Mesothelial cell of epicardium (in vitro differentiated cells): Measurements from ENCODE around the gene CAPZB. TPM values are rescaled to one million over a fixed set of nuclear protein-coding genes. Genes with fewer than 3 reads are reported as not detected.
"Not testable (repeated sequence)": the region's sequence is repeated elsewhere in the genome, so short reads cannot be mapped to it uniquely, and the experiment has no call there.

Experiments used
- DNase-seq, 2 experiments: peaks; one replicate each; pipeline ENCODE4 v3.0.0; 2021; ENCODE audit warnings: low spot score in 2 of 2; ENCODE audit not compliant: unreplicated experiment in 2 of 2
- H3K27ac Mint-ChIP-seq: 2 replicates; pipeline ENCODE4 v1.8.0; 2021; ENCODE audit warnings: mixed read lengths
- H3K27me3 Mint-ChIP-seq: 2 replicates; pipeline ENCODE4 v1.8.0; 2021; ENCODE audit warnings: low read depth, mixed read lengths
- H3K36me3 Mint-ChIP-seq: 2 replicates; pipeline ENCODE4 v1.8.0; 2021; ENCODE audit warnings: mixed read lengths
- H3K4me1 Mint-ChIP-seq: 2 replicates; pipeline ENCODE4 v1.8.0; 2021; ENCODE audit warnings: mixed read lengths
- H3K4me3 Mint-ChIP-seq: 2 replicates; pipeline ENCODE4 v1.8.0; 2021; ENCODE audit warnings: mild to moderate bottlenecking, moderate library complexity, mixed read lengths
- H3K9me3 Mint-ChIP-seq: 2 replicates; pipeline ENCODE4 v1.8.0; 2021; ENCODE audit warnings: mixed read lengths
- CTCF ChIP-seq: fragments of 200-600 bp; sonication (generic); IDR thresholded peaks from one replicate; pipeline ENCODE4 v1.5.0; 2021; ENCODE audit warnings: antibody characterized with exemption; ENCODE audit not compliant: unreplicated experiment
- total RNA-seq: library from RNA; stranded (reverse); gene quantifications from 3 replicates; pipeline ENCODE4 v1.2.1, GENCODE V29; 2021

The CAPZB gene
- total RNA-seq, 1 donor from 2014 or later, result 192 TPM

DNA sequence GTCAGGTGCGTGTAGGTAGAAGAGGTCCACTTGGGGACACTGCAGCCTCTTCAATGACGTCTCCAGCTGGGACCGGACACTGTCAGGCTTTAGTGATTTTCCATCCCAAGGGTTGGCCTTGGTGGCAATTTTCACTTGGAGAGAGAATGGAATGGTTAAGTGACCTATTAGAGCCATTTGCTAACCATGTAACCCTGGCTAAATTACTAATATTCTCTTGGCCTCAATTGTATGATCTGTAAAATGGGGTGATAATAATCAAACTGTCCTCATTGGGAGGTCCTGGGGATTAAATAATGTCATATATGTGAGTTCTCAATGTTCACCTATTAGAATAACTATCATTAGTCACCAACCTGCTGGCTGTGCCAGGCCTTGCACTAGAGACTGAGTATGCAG, 176.8 kb downstream of the CAPZB start:
- Mint-ChIP-seq H3K4me3 (no peak overlapping the region), H3K9me3 (no peaks in the 10 kb centered on the region), H3K36me3 (peaks cover 27% of the 10 kb centered on the region), H3K27ac (no peak overlapping the region), H3K4me1 (peaks cover 19% of the 10 kb centered on the region), H3K27me3 (no peaks in the 10 kb centered on the region)
- no peak for DNase-seq
- no peak for TF ChIP-seq CTCF

DNA sequence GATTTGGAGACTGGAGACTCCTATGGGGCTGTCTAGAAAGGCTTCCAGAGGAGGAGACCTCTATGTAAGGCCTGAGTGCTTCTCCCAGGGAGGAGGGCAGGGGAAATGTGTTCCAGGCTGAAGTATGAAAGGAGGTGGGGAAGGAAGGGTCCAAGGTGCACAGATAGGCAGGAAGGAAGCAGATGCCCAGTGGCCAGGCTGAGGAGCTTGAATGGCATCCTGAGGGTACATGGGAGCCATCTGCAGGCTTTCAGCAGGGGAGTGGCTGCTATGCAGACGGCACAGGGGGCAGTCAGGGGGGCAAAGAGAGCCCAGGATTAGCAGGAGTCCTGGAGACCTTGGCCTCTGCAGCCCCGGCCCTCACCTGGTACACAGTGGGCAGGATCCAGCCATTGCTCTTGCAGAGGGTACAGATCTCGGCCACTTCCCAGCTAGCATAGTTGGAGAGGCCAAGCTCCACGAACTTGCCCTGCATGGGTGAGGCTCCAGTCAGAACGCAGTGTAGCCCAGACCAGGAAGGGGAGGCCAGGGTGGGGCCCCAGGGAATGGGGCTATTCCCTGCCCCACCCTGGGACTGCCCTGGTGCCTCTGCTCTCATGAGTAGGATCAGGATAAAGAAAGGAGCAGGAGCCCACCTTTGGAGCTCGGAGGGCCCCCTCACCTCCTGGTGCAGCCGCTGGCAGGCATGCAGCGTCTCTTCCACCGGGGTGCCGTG, 177.4 kb downstream of the CAPZB start:
- H3K27me3 Mint-ChIP-seq, result no peaks in the 10 kb centered on the region

DNA sequence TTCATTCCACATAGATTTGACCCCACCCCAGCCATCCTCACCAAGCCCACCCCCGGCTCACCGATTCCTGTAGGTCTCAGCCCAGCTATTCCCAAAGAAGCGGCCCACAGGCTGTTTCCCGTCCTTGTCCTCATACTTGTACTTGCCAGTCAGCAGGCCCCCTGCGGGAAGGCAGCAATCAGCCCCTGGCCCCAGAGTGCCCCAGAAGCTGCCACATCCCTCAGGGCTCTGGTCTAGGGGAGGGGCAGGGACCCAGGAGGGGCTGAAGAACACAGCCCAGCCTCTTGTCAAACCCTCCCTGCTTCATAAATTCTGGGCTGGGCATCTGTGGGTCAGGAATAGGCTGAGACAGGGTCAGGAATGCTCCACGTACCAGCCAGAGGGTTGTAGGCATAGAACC, 178.4 kb downstream of the CAPZB start:
- Mint-ChIP-seq H3K27ac (no peak overlapping the region), H3K27me3 (no peaks in the 10 kb centered on the region), H3K4me3 (no peak overlapping the region), H3K36me3 (peaks cover 38% of the 10 kb centered on the region), H3K4me1 (peaks cover 10% of the 10 kb centered on the region), H3K9me3 (no peaks in the 10 kb centered on the region)
- TF ChIP-seq CTCF, result no peak
- no peak for DNase-seq

More for the DNA sequence above, 177.4 kb downstream of the CAPZB start:
- DNase-seq, result no peak
- TF ChIP-seq CTCF, result no peak
- no peak overlapping the region for H3K4me3 Mint-ChIP-seq
- peaks cover 14% of the 10 kb centered on the region for H3K4me1 Mint-ChIP-seq
- peaks cover 31% of the 10 kb centered on the region for H3K36me3 Mint-ChIP-seq
- H3K27ac Mint-ChIP-seq, result no peak overlapping the region
- no peaks in the 10 kb centered on the region for H3K9me3 Mint-ChIP-seq

- no peak overlapping the region for H3K27ac Mint-ChIP-seq
- no peaks in the 10 kb centered on the region for H3K27me3 Mint-ChIP-seq
- H3K4me1 Mint-ChIP-seq, result peaks cover 6% of the 10 kb centered on the region
- H3K36me3 Mint-ChIP-seq, result peaks cover 41% of the 10 kb centered on the region
- TF ChIP-seq CTCF, result no peak
- H3K4me3 Mint-ChIP-seq, result no peak overlapping the region
- H3K9me3 Mint-ChIP-seq, result no peaks in the 10 kb centered on the region
- DNase-seq, result no peak
These were observed 179.5 kb downstream of the CAPZB start for GRCh38 chr1:19305880-19306279.

DNA sequence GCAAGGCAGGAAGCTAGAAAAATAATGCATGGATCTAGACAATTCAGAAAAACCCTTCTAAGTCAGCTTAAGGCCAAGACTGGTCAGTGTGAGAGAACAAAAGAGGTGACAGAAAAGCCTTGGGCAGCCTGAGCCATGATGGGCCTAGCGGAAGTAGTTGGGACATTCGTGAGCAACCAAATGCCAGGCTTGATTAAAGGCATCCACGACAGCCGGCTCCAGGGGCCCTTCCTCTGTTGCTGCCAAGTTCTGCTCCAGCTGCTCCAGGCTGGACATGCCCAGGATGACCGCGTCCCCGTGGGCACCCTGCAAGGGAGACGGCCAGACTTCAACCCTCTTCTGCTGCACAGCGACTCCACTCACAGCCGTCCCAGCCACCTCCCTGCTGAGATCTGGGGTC, 181.3 kb downstream of the CAPZB start:
- not testable (repeated sequence) for H3K27me3 Mint-ChIP-seq, H3K27ac Mint-ChIP-seq, H3K4me1 Mint-ChIP-seq, H3K4me3 Mint-ChIP-seq, DNase-seq, H3K9me3 Mint-ChIP-seq
- peaks cover 51% of the 10 kb centered on the region for H3K36me3 Mint-ChIP-seq

DNA sequence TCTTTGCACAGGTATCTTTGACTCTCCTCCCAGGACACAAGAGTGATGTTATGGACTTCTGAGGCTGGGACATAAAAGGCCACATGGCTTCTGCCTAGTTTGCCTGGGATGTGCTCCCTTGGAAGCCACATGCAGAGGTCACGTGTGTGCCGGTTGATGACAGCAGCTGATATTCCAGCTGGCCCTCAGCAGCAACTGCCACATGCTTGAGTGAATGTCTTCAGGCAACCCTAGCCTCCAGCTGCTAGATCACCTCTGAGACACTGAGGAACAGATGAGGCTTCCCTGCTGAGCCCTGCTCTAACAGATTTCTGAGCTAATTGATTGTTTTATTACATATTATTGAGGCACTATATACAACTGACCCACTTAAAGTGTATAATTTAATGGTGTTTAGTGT, 185.1 kb downstream of the CAPZB start:
- Mint-ChIP-seq H3K36me3 (peaks cover 56% of the 10 kb centered on the region), H3K27ac (no peak overlapping the region), H3K4me3 (no peak overlapping the region), H3K9me3 (peaks cover 23% of the 10 kb centered on the region), H3K4me1 (no peaks in the 10 kb centered on the region), H3K27me3 (no peaks in the 10 kb centered on the region)
- TF ChIP-seq CTCF, result no peak
- no peak for DNase-seq
